Adipocyte (in vitro differentiated cells): Measurements from ENCODE around the gene SAP25.

Experiments used
- DNase-seq: peaks from one replicate; pipeline ENCODE4 v3.0.0-alpha.2; 2015; ENCODE audit warnings: low read depth
- H3K27me3 ChIP-seq: replicated peaks from 2 replicates; pipeline ENCODE4 v1.7.0; 2013; ENCODE audit warnings: mild to moderate bottlenecking, low read length, moderate library complexity; ENCODE audit not compliant: control insufficient read depth, insufficient read depth
- H3K36me3 ChIP-seq: 2 replicates; pipeline ENCODE4 v1.7.0; 2013; ENCODE audit warnings: low read length, mild to moderate bottlenecking, moderate library complexity; ENCODE audit not compliant: control insufficient read depth, insufficient read depth, severe bottlenecking
- H3K4me1 ChIP-seq: 2 replicates; pipeline ENCODE4 v1.7.0; 2013; ENCODE audit warnings: mild to moderate bottlenecking, low read length, moderate library complexity; ENCODE audit not compliant: control insufficient read depth, insufficient read depth
- H3K4me3 ChIP-seq: 2 replicates; pipeline ENCODE4 v1.7.0; 2013; ENCODE audit warnings: mild to moderate bottlenecking, low read length, moderate library complexity
- H3K9ac ChIP-seq: 2 replicates; pipeline ENCODE4 v1.7.0; 2013; ENCODE audit warnings: mild to moderate bottlenecking, low read length, moderate library complexity
- H3K9me3 ChIP-seq: 2 replicates; pipeline ENCODE4 v1.7.0; 2013; ENCODE audit warnings: mild to moderate bottlenecking, low read length, moderate library complexity; ENCODE audit not compliant: control insufficient read depth

SAP25 gene

GRCh38 chr7:100582041-100582579 is 8.4 kb upstream of the SAP25 start:
- peaks cover 48% of the 10 kb centered on the region for H3K36me3 ChIP-seq
- no peak for DNase-seq
- no peaks in the 10 kb centered on the region for H3K9me3 ChIP-seq

GRCh38 chr7:100580466-100581283 is 7.0 kb upstream of the SAP25 start:
- Histone ChIP-seq H3K9me3 (no peaks in the 10 kb centered on the region), H3K4me3 (no peak overlapping the region), H3K36me3 (peaks cover 62% of the 10 kb centered on the region), H3K9ac (no peak overlapping the region), H3K4me1 (peaks cover 20% of the 10 kb centered on the region), H3K27me3 (no peaks in the 10 kb centered on the region)
- no peak for DNase-seq

More at GRCh38 chr7:100582041-100582579, 8.4 kb upstream of the SAP25 start:
- Histone ChIP-seq H3K27me3 (no peaks in the 10 kb centered on the region), H3K4me3 (no peak overlapping the region), H3K9ac (no peak overlapping the region), H3K4me1 (peaks cover 20% of the 10 kb centered on the region)

GRCh38 chr7:100578246-100579183 is 4.8 kb upstream of the SAP25 start:
- no peaks in the 10 kb centered on the region for H3K9me3 ChIP-seq
- no peaks in the 10 kb centered on the region for H3K27me3 ChIP-seq
- no peak overlapping the region for H3K4me3 ChIP-seq
- H3K36me3 ChIP-seq = peaks cover 72% of the 10 kb centered on the region
- DNase-seq = no peak
- no peak overlapping the region for H3K9ac ChIP-seq
- H3K4me1 ChIP-seq = peaks cover 4% of the 10 kb centered on the region

- Histone ChIP-seq H3K36me3 (peaks cover 72% of the 10 kb centered on the region), H3K9ac (no peak overlapping the region)
- DNase-seq = no peak
These were observed 3.8 kb upstream of the SAP25 start for GRCh38 chr7:100577507-100577906.

GRCh38 chr7:100577103-100577502 is 3.4 kb upstream of the SAP25 start:
- peaks cover 69% of the 10 kb centered on the region for H3K36me3 ChIP-seq
- no peaks in the 10 kb centered on the region for H3K4me1 ChIP-seq

More at GRCh38 chr7:100577507-100577906, 3.8 kb upstream of the SAP25 start:
- no peak overlapping the region for H3K4me3 ChIP-seq
- H3K4me1 ChIP-seq = no peaks in the 10 kb centered on the region
- no peaks in the 10 kb centered on the region for H3K9me3 ChIP-seq
- no peaks in the 10 kb centered on the region for H3K27me3 ChIP-seq

GRCh38 chr7:100576384-100576993 is 2.8 kb upstream of the SAP25 start:
- peaks cover 63% of the 10 kb centered on the region for H3K36me3 ChIP-seq

More at GRCh38 chr7:100577103-100577502, 3.4 kb upstream of the SAP25 start:
- H3K4me3 ChIP-seq = no peak overlapping the region
- no peak overlapping the region for H3K9ac ChIP-seq
- no peaks in the 10 kb centered on the region for H3K9me3 ChIP-seq
- peaks cover under 1% of the 10 kb centered on the region for H3K27me3 ChIP-seq
- no peak for DNase-seq

GRCh38 chr7:100575746-100576383 is 2.2 kb upstream of the SAP25 start:
- peaks cover 56% of the 10 kb centered on the region for H3K36me3 ChIP-seq
- no peaks in the 10 kb centered on the region for H3K4me1 ChIP-seq
- H3K27me3 ChIP-seq = peaks cover 8% of the 10 kb centered on the region
- H3K9ac ChIP-seq = no peak overlapping the region
- no peaks in the 10 kb centered on the region for H3K9me3 ChIP-seq
- no peak for DNase-seq
- no peak overlapping the region for H3K4me3 ChIP-seq

More at GRCh38 chr7:100576384-100576993, 2.8 kb upstream of the SAP25 start:
- Histone ChIP-seq H3K27me3 (peaks cover 7% of the 10 kb centered on the region), H3K4me3 (no peak overlapping the region), H3K4me1 (no peaks in the 10 kb centered on the region), H3K9ac (no peak overlapping the region), H3K9me3 (no peaks in the 10 kb centered on the region)
- DNase-seq = no peak

GRCh38 chr7:100575206-100575631 is 1.5 kb upstream of the SAP25 start:
- no peak overlapping the region for H3K9ac ChIP-seq
- H3K4me1 ChIP-seq = peaks cover under 1% of the 10 kb centered on the region
- no peak overlapping the region for H3K4me3 ChIP-seq
- no peak for DNase-seq
- peaks cover 8% of the 10 kb centered on the region for H3K27me3 ChIP-seq
- H3K36me3 ChIP-seq = peaks cover 50% of the 10 kb centered on the region
- no peaks in the 10 kb centered on the region for H3K9me3 ChIP-seq

- Histone ChIP-seq H3K36me3 (peaks cover 44% of the 10 kb centered on the region), H3K4me3 (no peak overlapping the region), H3K4me1 (peaks cover 6% of the 10 kb centered on the region), H3K27me3 (peaks cover 8% of the 10 kb centered on the region), H3K9me3 (no peaks in the 10 kb centered on the region), H3K9ac (no peak overlapping the region)
- no peak for DNase-seq
These were observed 884 bp upstream of the SAP25 start for GRCh38 chr7:100574362-100575205.
